ENCODE data around the gene DAPK1. TPM values are rescaled to one million over a fixed set of nuclear protein-coding genes. Genes with fewer than 3 reads are reported as not detected.

Gene DAPK1
- polyA plus RNA-seq, 1 of the 3 experiments (the other 2 are of a cell fraction): 0.61 TPM

DNA sequence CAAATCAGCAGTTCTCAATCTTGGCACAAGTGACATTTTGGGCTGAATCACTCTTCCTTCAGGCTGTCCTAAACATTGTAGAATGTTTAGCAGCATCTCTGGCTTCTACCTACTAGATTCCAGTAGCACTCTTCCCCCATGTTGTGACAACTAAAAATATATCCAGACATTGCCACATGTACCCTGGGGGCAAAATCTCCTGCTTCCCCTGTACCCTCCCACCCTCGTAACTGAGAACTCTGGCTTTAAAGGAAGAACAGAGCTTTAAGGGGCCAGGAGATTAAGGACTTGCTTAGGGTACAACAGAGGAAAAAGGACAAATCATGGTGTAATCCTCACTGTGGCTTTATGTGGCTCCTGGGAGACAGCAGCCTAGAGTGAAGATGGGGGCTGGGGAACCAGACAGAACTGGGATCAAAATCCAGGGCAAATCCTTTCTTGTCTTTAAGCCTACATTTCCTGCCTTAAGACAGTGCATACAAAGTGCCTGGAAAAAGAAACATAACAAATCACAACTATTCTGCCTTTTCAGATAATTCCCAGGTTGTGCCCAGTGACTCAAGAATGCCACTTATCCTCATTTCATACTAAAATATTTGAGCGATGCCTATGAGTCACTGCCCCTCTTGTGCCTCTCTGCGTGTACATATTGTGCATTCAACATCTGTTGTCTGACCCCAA lies 109.3 kb downstream of the DAPK1 start:
- DNase-seq: no peak
- Histone ChIP-seq H3K9me2 (no peaks in the 10 kb centered on the region), H3K9ac (no peak overlapping the region), H3K27ac (ENCODE audit: low read depth in 2 of 2, low read length in 1 of 2) (no peak overlapping the region), H2AFZ (ENCODE audit: low read depth) (no peak overlapping the region), H3K9me3 (no peaks in the 10 kb centered on the region), H3K27me3 (ENCODE audit: insufficient read depth) (no peaks in the 10 kb centered on the region), H3K4me2 (no peak overlapping the region), H4K20me1 (ENCODE audit: insufficient read depth) (no peaks in the 10 kb centered on the region), H3K4me1 (ENCODE audit: control insufficient read depth in 1 of 2, insufficient read depth in 2 of 2, low read depth in 1 of 2, low read length in 1 of 2) (peaks cover 10 to 19% of the 10 kb centered on the region in 2 experiments; a peak in 2 of 4 replicates), H3K79me2 (ENCODE audit: insufficient read depth) (no peaks in the 10 kb centered on the region), H3K4me3 (ENCODE audit: low read depth in 2 of 2, low read length in 1 of 2) (no peak overlapping the region), H3F3A (replicated peaks; ENCODE audit: insufficient read depth) (no peaks in the 10 kb centered on the region), H3K36me3 (replicated peaks in 1 of 2; ENCODE audit: control insufficient read depth in 1 of 2, insufficient read depth in 2 of 2, low read length in 1 of 2) (no peaks in the 10 kb centered on the region)
- 7% methylated on average over 3 of the region's 3 CpGs for WGBS (ENCODE audit: low lambda C conversion rate)
- POLR2A ChIA-PET: no interaction called here
- no peak for TF ChIP-seq RFX5 (IDR thresholded peaks at IDR 0.05; ENCODE audit: low read length)
- no peak for TF ChIP-seq TAF1 (IDR thresholded peaks at IDR 0.05; ENCODE audit: borderline replicate concordance, low read depth, low read length)
- TF ChIP-seq TEAD4 (IDR thresholded peaks at IDR 0.05; ENCODE audit: borderline replicate concordance, insufficient read depth): no peak
- TF ChIP-seq, protein P1, sequence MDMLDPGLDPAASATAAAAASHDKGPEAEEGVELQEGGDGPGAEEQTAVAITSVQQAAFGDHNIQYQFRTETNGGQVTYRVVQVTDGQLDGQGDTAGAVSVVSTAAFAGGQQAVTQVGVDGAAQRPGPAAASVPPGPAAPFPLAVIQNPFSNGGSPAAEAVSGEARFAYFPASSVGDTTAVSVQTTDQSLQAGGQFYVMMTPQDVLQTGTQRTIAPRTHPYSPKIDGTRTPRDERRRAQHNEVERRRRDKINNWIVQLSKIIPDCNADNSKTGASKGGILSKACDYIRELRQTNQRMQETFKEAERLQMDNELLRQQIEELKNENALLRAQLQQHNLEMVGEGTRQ (IDR thresholded peaks at IDR 0.05; ENCODE audit: borderline replicate concordance, low read depth, low read length): no peak
- TF ChIP-seq NFIC (IDR thresholded peaks at IDR 0.05; ENCODE audit: borderline replicate concordance): no peak
- no peak for TF ChIP-seq POLR2AphosphoS5 (IDR thresholded peaks at IDR 0.05; ENCODE audit: low read depth, low read length)
- TF ChIP-seq GATA2 (CRISPR knock-in tag; IDR thresholded peaks at IDR 0.05): no peak
- TF ChIP-seq FOSL2 (IDR thresholded peaks at IDR 0.05; ENCODE audit: borderline replicate concordance, low read depth): peak; percentile 37; the same call in 1 of the 2 replicates
- TF ChIP-seq, protein P2, sequence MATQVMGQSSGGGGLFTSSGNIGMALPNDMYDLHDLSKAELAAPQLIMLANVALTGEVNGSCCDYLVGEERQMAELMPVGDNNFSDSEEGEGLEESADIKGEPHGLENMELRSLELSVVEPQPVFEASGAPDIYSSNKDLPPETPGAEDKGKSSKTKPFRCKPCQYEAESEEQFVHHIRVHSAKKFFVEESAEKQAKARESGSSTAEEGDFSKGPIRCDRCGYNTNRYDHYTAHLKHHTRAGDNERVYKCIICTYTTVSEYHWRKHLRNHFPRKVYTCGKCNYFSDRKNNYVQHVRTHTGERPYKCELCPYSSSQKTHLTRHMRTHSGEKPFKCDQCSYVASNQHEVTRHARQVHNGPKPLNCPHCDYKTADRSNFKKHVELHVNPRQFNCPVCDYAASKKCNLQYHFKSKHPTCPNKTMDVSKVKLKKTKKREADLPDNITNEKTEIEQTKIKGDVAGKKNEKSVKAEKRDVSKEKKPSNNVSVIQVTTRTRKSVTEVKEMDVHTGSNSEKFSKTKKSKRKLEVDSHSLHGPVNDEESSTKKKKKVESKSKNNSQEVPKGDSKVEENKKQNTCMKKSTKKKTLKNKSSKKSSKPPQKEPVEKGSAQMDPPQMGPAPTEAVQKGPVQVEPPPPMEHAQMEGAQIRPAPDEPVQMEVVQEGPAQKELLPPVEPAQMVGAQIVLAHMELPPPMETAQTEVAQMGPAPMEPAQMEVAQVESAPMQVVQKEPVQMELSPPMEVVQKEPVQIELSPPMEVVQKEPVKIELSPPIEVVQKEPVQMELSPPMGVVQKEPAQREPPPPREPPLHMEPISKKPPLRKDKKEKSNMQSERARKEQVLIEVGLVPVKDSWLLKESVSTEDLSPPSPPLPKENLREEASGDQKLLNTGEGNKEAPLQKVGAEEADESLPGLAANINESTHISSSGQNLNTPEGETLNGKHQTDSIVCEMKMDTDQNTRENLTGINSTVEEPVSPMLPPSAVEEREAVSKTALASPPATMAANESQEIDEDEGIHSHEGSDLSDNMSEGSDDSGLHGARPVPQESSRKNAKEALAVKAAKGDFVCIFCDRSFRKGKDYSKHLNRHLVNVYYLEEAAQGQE (IDR thresholded peaks at IDR 0.05; ENCODE audit: low read depth, low read length): no peak
- TF ChIP-seq, protein P3, sequence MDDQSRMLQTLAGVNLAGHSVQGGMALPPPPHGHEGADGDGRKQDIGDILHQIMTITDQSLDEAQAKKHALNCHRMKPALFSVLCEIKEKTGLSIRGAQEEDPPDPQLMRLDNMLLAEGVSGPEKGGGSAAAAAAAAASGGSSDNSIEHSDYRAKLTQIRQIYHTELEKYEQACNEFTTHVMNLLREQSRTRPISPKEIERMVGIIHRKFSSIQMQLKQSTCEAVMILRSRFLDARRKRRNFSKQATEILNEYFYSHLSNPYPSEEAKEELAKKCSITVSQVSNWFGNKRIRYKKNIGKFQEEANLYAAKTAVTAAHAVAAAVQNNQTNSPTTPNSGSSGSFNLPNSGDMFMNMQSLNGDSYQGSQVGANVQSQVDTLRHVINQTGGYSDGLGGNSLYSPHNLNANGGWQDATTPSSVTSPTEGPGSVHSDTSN (IDR thresholded peaks at IDR 0.05): no peak
- TF ChIP-seq TCF12 (IDR thresholded peaks at IDR 0.05): peak; percentile 28; the same call in 1 of the 2 replicates
- no peak for TF ChIP-seq CHD2 (IDR thresholded peaks at IDR 0.05; ENCODE audit: low read length, partially characterized antibody)
- no peak for TF ChIP-seq NRF1 (IDR thresholded peaks at IDR 0.05; ENCODE audit: low read depth, low read length)
- CTCF ChIA-PET: no interaction called here

Measured in SK-N-SH (cell line).